ENCODE measurements around the gene DDN.

Gene DDN

DNA sequence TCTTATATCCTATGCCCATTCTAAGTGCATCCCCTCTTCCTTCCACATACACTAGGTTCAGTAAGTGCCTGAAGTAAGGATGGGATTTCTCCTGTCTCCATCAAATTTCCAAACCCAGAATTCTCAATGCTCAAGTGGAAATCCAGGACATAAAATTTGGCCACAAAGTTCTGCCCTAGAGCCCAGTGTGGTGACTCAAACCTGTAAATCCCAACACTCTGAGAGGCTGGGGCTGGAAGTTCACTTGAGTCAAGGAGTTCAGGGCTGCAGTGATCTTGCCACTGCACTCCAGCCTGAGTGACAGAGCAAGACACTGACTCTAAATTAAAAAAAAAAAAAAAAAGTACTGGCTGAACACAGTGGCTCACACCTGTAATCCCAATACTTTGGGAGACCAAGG lies 37.4 kb downstream of the DDN start:
- no peak for FAIRE-seq

DNA sequence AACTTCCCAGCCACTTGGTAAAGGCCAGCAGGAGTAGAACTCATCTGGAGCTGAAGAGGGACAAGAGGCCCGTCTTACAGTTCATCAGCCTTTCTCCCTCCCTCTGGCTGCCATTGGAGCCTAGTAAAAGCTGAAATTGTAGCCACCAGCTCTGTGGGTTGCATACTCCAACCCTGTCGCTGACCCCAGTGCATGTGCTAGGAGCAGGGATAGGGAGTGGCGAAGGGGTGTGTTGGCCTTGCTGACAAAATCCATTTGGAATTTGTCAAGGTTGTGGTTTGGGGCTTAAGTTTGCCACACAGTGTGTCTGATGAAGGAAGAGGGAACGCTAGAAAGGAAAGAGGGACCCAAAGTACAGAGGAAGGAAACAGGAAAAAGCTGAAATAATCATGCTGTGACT lies 37.8 kb downstream of the DDN start:
- no peak for FAIRE-seq

GRCh38 chr12:48960834-48961233 lies 38.3 kb downstream of the DDN start:
- no peak for FAIRE-seq

DNA sequence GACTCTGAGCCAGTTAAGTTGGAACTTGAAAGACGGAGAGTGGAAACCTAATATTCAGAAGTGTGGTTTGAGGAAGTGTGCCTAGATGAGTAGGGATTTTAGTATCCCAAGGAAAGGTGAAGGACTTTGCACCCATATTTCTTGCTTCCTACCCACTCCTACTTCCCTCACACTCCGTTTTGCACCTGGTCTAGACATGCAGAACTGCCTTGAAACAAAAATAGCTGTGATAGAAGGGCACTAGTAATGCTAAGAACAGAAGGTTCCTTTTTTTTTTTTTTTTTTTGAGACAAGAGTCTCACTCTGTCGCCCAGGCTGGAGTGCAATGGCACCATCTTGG lies 41.2 kb downstream of the DDN start:
- FAIRE-seq = no peak

GRCh38 chr12:48957141-48958048 lies 41.8 kb downstream of the DDN start, which contains the start of gene ARF3:
TSS of gene ARF3 (minus strand) at chr12:48957487. CDS start at chr12:48941095, 16,392 bp downstream.
- FAIRE-seq = peak; percentile 28

- FAIRE-seq = peak; percentile 96
These were observed 42.7 kb downstream of the DDN start for GRCh38 chr12:48956279-48957140.

- no peak for FAIRE-seq
These were observed 44.2 kb downstream of the DDN start for GRCh38 chr12:48954841-48955501.

DNA sequence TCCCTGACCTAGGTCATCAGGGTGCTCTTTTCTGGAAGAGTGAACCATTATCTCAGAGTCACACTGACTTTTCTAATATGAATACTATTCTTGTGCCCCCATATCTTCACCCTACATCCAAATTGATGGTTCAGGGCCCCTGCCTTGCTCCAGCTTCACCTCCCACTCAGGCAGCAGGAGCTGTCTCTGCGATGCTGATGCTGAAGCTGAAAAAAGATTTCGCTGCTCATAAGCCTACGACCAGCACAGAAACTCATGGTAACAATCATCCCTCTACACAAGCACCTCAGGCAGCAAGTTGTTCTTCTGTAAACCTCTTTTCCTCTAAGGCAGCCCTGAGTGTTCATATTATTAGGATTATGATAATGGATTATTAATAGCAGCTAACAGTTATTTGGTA lies 45.1 kb downstream of the DDN start:
- FAIRE-seq = no peak

- no peak for FAIRE-seq
These were observed 46.5 kb downstream of the DDN start for GRCh38 chr12:48952691-48953090.

DNA sequence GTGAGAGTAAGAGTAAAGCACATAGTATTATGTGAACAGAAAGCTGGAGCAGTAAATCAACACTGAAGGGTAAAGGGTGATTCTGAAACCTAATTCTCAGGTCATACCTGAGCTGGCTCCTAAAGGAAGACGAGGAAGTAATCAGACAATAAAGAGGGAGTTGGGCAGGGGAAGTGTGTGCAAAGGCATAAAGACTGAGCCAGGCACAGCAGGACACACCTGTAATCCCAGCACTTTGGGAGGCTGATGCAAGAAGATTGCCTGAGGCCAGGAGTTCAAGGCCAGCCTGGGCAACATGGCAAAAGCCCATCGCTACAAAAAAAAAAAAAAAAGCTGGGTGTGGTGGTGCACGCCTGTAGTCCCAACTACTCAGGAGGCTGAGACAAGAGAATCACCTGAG lies 51.4 kb downstream of the DDN start:
- no peak for FAIRE-seq

DNA sequence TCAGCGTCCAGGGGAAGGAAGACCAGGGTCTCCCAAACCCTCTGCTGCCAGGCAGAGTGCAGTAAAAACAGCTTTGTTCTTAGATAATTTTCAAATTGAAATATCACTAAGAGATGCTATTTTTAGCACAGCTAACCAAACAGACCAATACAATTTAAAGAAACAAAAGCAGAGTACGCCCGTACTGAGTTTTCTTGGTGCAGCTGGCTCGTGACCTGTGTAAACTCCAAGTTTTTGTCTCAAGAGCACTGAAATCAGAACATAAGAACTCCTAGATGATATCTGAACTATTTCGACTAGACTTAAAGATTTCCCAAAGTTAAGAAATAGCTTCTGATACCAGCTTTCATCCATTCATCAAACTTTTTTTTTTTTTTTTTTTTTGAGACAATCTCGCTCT lies 52.2 kb downstream of the DDN start:
- no peak for FAIRE-seq

DNA sequence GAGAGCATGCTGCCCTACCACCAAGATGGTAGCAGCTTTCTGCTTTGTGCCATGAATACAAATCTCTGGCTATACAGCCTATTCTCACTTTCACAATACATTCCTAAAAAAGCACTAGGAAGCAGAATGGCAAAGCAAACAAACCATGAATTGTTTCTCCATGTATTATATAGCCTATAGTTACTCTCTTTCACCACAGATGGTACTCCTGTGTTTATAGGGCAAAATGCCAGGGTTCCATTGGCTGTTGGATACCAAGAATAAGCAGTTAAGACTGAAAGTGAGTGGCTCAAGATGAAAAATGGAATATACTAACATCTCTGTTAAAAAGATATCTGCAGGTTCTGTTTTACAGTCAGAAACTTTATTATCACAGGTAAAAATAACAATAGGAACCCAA lies 53.0 kb downstream of the DDN start:
- FAIRE-seq = no peak
